Left forelimb (tissue), 1 donor: ENCODE measurements around the gene MAGEA10.
"Not testable (repeated sequence)": the region's sequence is repeated elsewhere in the genome, so short reads cannot be mapped to it uniquely, and the experiment has no call there.

Experiments used
- DNase-seq: peaks from one replicate; pipeline ENCODE4 v3.0.0-alpha.2; 2018; ENCODE audit warnings: low spot score

MAGEA10 gene

GRCh38 chrX:152138388-152138784 lies at the start of gene MAGEA10:
Gene MAGEA10, minus strand, starts transcription at chrX:152138577. Its CDS starts 2,957 bp downstream, at chrX:152135620.
- DNase-seq = no peak

- no peak for DNase-seq
Measured at GRCh38 chrX:152177497-152178269, 39.3 kb upstream of the MAGEA10 start.

GRCh38 chrX:152177052-152177451 lies 38.7 kb upstream of the MAGEA10 start:
- DNase-seq = no peak

- not testable (repeated sequence) for DNase-seq
Measured at GRCh38 chrX:152175892-152176291, 37.5 kb upstream of the MAGEA10 start.

- DNase-seq = not testable (repeated sequence)
Measured at GRCh38 chrX:152173923-152174322, 35.5 kb upstream of the MAGEA10 start.

- no peak for DNase-seq
Measured at GRCh38 chrX:152170621-152171020, 32.2 kb upstream of the MAGEA10 start.

- DNase-seq = no peak
Measured at GRCh38 chrX:152165033-152165743, 26.8 kb upstream of the MAGEA10 start.

GRCh38 chrX:152157042-152157441 lies 18.7 kb upstream of the MAGEA10 start:
- DNase-seq = no peak

GRCh38 chrX:152155766-152156310 lies 17.5 kb upstream of the MAGEA10 start:
- no peak for DNase-seq

GRCh38 chrX:152154050-152154449 lies 15.7 kb upstream of the MAGEA10 start:
- DNase-seq = no peak

- no peak for DNase-seq
Measured at GRCh38 chrX:152151256-152151655, 12.9 kb upstream of the MAGEA10 start.

- no peak for DNase-seq
Measured at GRCh38 chrX:152149648-152150047, 11.3 kb upstream of the MAGEA10 start.

GRCh38 chrX:152139589-152139988 lies 1.2 kb upstream of the MAGEA10 start:
- DNase-seq = no peak

GRCh38 chrX:152137771-152138387 lies 498 bp downstream of the MAGEA10 start:
- DNase-seq = no peak

- DNase-seq = no peak
Measured at GRCh38 chrX:152136312-152136711, 2.1 kb downstream of the MAGEA10 start.

- no peak for DNase-seq
Measured at GRCh38 chrX:152131525-152131924, 6.9 kb downstream of the MAGEA10 start.

GRCh38 chrX:152129069-152129844 lies 9.1 kb downstream of the MAGEA10 start:
- not testable (repeated sequence) for DNase-seq

GRCh38 chrX:152117305-152117704 lies 21.1 kb downstream of the MAGEA10 start:
- no peak for DNase-seq

- DNase-seq = no peak
Measured at GRCh38 chrX:152108527-152108926, 29.9 kb downstream of the MAGEA10 start.

GRCh38 chrX:152103866-152104265 lies 34.5 kb downstream of the MAGEA10 start:
- no peak for DNase-seq

GRCh38 chrX:152086141-152086540 lies 52.2 kb downstream of the MAGEA10 start:
- no peak for DNase-seq
